Mesenchymal stem cell (in vitro differentiated cells and primary cell): ENCODE results near the gene LRRC51.

Source experiments
- DNase-seq: peaks from one replicate; pipeline ENCODE4 v3.0.0-alpha.2; 2013
- H2AFZ ChIP-seq: one replicate; pipeline ENCODE4 v1.6.1; 2013; ENCODE audit warnings: low read depth, mild to moderate bottlenecking, control low read depth, inconsistent platforms, low read length, moderate library complexity
- H2AK5ac ChIP-seq: 2 replicates; pipeline ENCODE4 v1.6.1; 2013; ENCODE audit warnings: low read length, moderate library complexity, mild to moderate bottlenecking, inconsistent platforms; ENCODE audit not compliant: severe bottlenecking
- H2BK120ac ChIP-seq: one replicate; pipeline ENCODE4 v1.6.1; 2013; ENCODE audit warnings: low read depth, mild to moderate bottlenecking, inconsistent platforms, low read length, moderate library complexity
- H2BK12ac ChIP-seq, 2 experiments: one replicate each; pipeline ENCODE4 v1.6.1; 2013; ENCODE audit warnings: inconsistent platforms in 2 of 2, low read length in 2 of 2, mild to moderate bottlenecking in 2 of 2, moderate library complexity in 2 of 2, control low read depth in 1 of 2
- H2BK15ac ChIP-seq: one replicate; pipeline ENCODE4 v1.6.1; 2013; ENCODE audit warnings: mild to moderate bottlenecking, low read depth, inconsistent platforms; ENCODE audit not compliant: poor library complexity, severe bottlenecking
- H2BK5ac ChIP-seq: 2 replicates; pipeline ENCODE4 v1.6.1; 2013; ENCODE audit warnings: low read depth, mild to moderate bottlenecking, low read length, control low read depth, inconsistent platforms; ENCODE audit not compliant: poor library complexity, severe bottlenecking
- H3K14ac ChIP-seq, 2 experiments: one replicate each; pipeline ENCODE4 v1.6.1; 2013; ENCODE audit warnings: inconsistent platforms in 2 of 2, low read length in 2 of 2, control low read depth in 1 of 2, mild to moderate bottlenecking in 1 of 2, moderate library complexity in 1 of 2
- H3K18ac ChIP-seq, 2 experiments: one replicate each; pipeline ENCODE4 v1.6.1; 2013; ENCODE audit warnings: inconsistent platforms in 2 of 2, low read length in 2 of 2, control low read depth in 1 of 2, low read depth in 1 of 2, mild to moderate bottlenecking in 1 of 2
- H3K23ac ChIP-seq, 2 experiments: one replicate each; pipeline ENCODE4 v1.6.1; 2013; ENCODE audit warnings: inconsistent platforms in 2 of 2, low read length in 2 of 2, mild to moderate bottlenecking in 2 of 2, moderate library complexity in 2 of 2, control low read depth in 1 of 2
- H3K27ac ChIP-seq: 2 replicates; pipeline ENCODE4 v1.5.1; 2013; ENCODE audit warnings: mild to moderate bottlenecking, moderate library complexity, low read length, control low read depth, inconsistent platforms; ENCODE audit not compliant: poor library complexity, severe bottlenecking
- H3K27me3 ChIP-seq, 2 experiments: 2 replicates each; pipeline versions ENCODE4 v1.6.1 to v1.7.0; 2013; ENCODE audit warnings: low read length in 2 of 2, mild to moderate bottlenecking in 2 of 2, moderate library complexity in 2 of 2, control low read depth in 1 of 2, inconsistent platforms in 1 of 2; ENCODE audit not compliant: control insufficient read depth in 1 of 2, insufficient read depth in 1 of 2
- H3K36me3 ChIP-seq, 2 experiments: 2 replicates each; pipeline versions ENCODE4 v1.6.1 to v1.7.0; 2013; ENCODE audit warnings: low read length in 2 of 2, control low read depth in 1 of 2, inconsistent platforms in 1 of 2, low read depth in 1 of 2, mild to moderate bottlenecking in 1 of 2; ENCODE audit not compliant: insufficient read depth in 2 of 2, control insufficient read depth in 1 of 2
- H3K4ac ChIP-seq, 2 experiments: one replicate each; pipeline ENCODE4 v1.6.1; 2013; ENCODE audit warnings: inconsistent platforms in 2 of 2, low read length in 2 of 2, mild to moderate bottlenecking in 2 of 2, moderate library complexity in 2 of 2, control low read depth in 1 of 2, low read depth in 1 of 2
- H3K4me1 ChIP-seq: 2 replicates; pipeline ENCODE4 v1.6.1; 2013; ENCODE audit warnings: low read depth, low read length, control low read depth; ENCODE audit not compliant: control insufficient read depth, insufficient read depth
- H3K4me2 ChIP-seq: 2 replicates; pipeline ENCODE4 v1.6.1; 2013; ENCODE audit warnings: low read length, mild to moderate bottlenecking, inconsistent platforms; ENCODE audit not compliant: poor library complexity, severe bottlenecking
- H3K4me3 ChIP-seq, 2 experiments: 2 replicates each; pipeline versions ENCODE4 v1.5.1 to v1.7.0; 2013; ENCODE audit warnings: low read length in 2 of 2, mild to moderate bottlenecking in 2 of 2, control low read depth in 1 of 2, low read depth in 1 of 2; ENCODE audit not compliant: insufficient read depth in 1 of 2
- H3K79me1 ChIP-seq: replicated peaks from 2 replicates; pipeline ENCODE4 v1.6.1; 2013; ENCODE audit warnings: mild to moderate bottlenecking, control low read depth, low read length, inconsistent platforms; ENCODE audit not compliant: poor library complexity, severe bottlenecking
- H3K9ac ChIP-seq: 2 replicates; pipeline ENCODE4 v1.7.0; 2013; ENCODE audit warnings: mild to moderate bottlenecking, low read length, moderate library complexity
- H3K9me3 ChIP-seq: 2 replicates; pipeline ENCODE4 v1.7.0; 2013; ENCODE audit warnings: mild to moderate bottlenecking, low read length; ENCODE audit not compliant: control insufficient read depth
- H4K8ac ChIP-seq: one replicate; pipeline ENCODE4 v1.6.1; 2013; ENCODE audit warnings: inconsistent platforms, mild to moderate bottlenecking, low read length, moderate library complexity
- H4K91ac ChIP-seq: one replicate; pipeline ENCODE4 v1.6.1; 2013; ENCODE audit warnings: mild to moderate bottlenecking, low read length, inconsistent platforms
- WGBS: methylation state at CpG from one replicate; pipeline ENCODE4 v1.1.7; 2013; ENCODE audit warnings: mixed read lengths; 5-methylcytosine and 5-hydroxymethylcytosine counted together

LRRC51 gene

GRCh38 chr11:72038491-72038890 is 42.2 kb upstream of the LRRC51 start:
- Histone ChIP-seq H3K9me3 (no peaks in the 10 kb centered on the region), H3K79me1 (peaks cover 8% of the 10 kb centered on the region), H3K23ac (no peak overlapping the region), H3K4ac (no peak overlapping the region), H3K27me3 (no peaks in the 10 kb centered on the region), H2AFZ (no peak overlapping the region), H3K14ac (no peak overlapping the region), H3K27ac (no peak overlapping the region), H3K18ac (no peak overlapping the region), H3K36me3 (peaks cover 10 to 26% of the 10 kb centered on the region in 2 experiments), H3K9ac (peak overlapping the region; percentile 98), H2BK120ac (no peak overlapping the region), H2BK5ac (no peak overlapping the region), H2BK15ac (peak overlapping the region; percentile 17), H2BK12ac (no peak overlapping the region), H3K4me1 (peaks cover 15% of the 10 kb centered on the region), H3K4me2 (peak overlapping the region; percentile 55), H4K8ac (no peak overlapping the region), H4K91ac (no peak overlapping the region), H3K4me3 (peak overlapping the region in 1 of 2 experiments; percentile 86), H2AK5ac (peak overlapping the region; percentile 60)
- 78% methylated on average over 2 of the region's 2 CpGs for WGBS
- peak; percentile 12 for DNase-seq

- peaks cover 7 to 19% of the 10 kb centered on the region in 2 experiments for H3K36me3 ChIP-seq
- peak; percentile 45 for DNase-seq
- H3K4me1 ChIP-seq: peaks cover 15% of the 10 kb centered on the region
- peak overlapping the region; percentile 55 for H3K4me2 ChIP-seq
- H2BK15ac ChIP-seq: no peak overlapping the region
- peak overlapping the region; percentile 60 for H2AK5ac ChIP-seq
- H3K27ac ChIP-seq: peak overlapping the region; percentile 8
- no peaks in the 10 kb centered on the region for H3K27me3 ChIP-seq
- no peaks in the 10 kb centered on the region for H3K9me3 ChIP-seq
- H2BK120ac ChIP-seq: no peak overlapping the region
- peaks cover 10% of the 10 kb centered on the region for H3K79me1 ChIP-seq
- H3K4ac ChIP-seq: peak overlapping the region in 1 of 2 experiments; percentile 1
- H2BK5ac ChIP-seq: no peak overlapping the region
- WGBS: 53% methylated on average over 5 of the region's 5 CpGs
- no peak overlapping the region for H4K8ac ChIP-seq
- peak overlapping the region; percentile 98 for H3K9ac ChIP-seq
- H3K18ac ChIP-seq: peak overlapping the region; percentile 33 to 46
- H4K91ac ChIP-seq: no peak overlapping the region
- H3K4me3 ChIP-seq: peak overlapping the region; percentile 34 to 86
- no peak overlapping the region for H3K23ac ChIP-seq
- H2BK12ac ChIP-seq: no peak overlapping the region
- H2AFZ ChIP-seq: no peak overlapping the region
- no peak overlapping the region for H3K14ac ChIP-seq
These were observed 41.4 kb upstream of the LRRC51 start for GRCh38 chr11:72039031-72039855.

GRCh38 chr11:72039856-72040401 is 40.7 kb upstream of the LRRC51 start:
- H2BK15ac ChIP-seq: no peak overlapping the region
- H4K8ac ChIP-seq: no peak overlapping the region
- no peaks in the 10 kb centered on the region for H3K9me3 ChIP-seq
- H3K4me2 ChIP-seq: peak overlapping the region; percentile 46
- H3K4me1 ChIP-seq: peaks cover 15% of the 10 kb centered on the region
- H2BK120ac ChIP-seq: no peak overlapping the region
- peak; percentile 7 for DNase-seq
- peak overlapping the region; percentile 79 to 83 for H3K18ac ChIP-seq
- peak overlapping the region; percentile 38 for H2AK5ac ChIP-seq
- no peak overlapping the region for H2AFZ ChIP-seq
- H3K4me3 ChIP-seq: peak overlapping the region; percentile 65 to 86
- H3K9ac ChIP-seq: peak overlapping the region; percentile 98
- H3K23ac ChIP-seq: peak overlapping the region in 1 of 2 experiments; percentile 34
- no peaks in the 10 kb centered on the region for H3K27me3 ChIP-seq
- peak overlapping the region in 1 of 2 experiments; percentile 65 for H3K4ac ChIP-seq
- H4K91ac ChIP-seq: no peak overlapping the region
- peaks cover 9% of the 10 kb centered on the region for H3K79me1 ChIP-seq
- H3K27ac ChIP-seq: peak overlapping the region; percentile 93
- H2BK12ac ChIP-seq: no peak overlapping the region
- WGBS: 79% methylated on average over 6 of the region's 6 CpGs
- peak overlapping the region in 1 of 2 experiments; percentile 63 for H3K14ac ChIP-seq
- H3K36me3 ChIP-seq: peaks cover 1 to 14% of the 10 kb centered on the region in 2 experiments
- no peak overlapping the region for H2BK5ac ChIP-seq
